DMS153 (cell line): ENCODE measurements around the gene EARS2.

Experiments used
- DNase-seq: peaks from one replicate; lab custom pipeline; 2025; lab: John Stamatoyannopoulos, UW

The EARS2 gene

DNA sequence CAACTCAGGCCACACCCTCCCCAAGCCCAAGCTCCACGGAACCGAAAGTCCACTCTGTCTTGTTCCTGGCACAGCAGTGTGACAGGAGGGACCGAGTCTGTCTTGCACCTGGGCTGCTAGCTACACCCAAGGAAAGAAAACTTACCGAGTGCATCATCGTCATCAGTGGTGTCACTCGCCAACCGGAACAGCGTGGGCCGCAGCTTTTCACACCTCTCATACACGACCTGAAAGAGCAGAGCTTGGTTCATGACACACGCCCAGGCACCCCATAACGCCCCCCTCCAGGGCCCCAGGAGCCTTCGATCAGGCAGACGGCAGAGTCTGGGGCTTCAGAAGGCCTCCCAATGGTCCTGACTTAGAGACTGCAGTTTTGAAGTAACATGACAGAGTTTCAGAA lies 74.4 kb downstream of the EARS2 start:
- DNase-seq = no peak

DNA sequence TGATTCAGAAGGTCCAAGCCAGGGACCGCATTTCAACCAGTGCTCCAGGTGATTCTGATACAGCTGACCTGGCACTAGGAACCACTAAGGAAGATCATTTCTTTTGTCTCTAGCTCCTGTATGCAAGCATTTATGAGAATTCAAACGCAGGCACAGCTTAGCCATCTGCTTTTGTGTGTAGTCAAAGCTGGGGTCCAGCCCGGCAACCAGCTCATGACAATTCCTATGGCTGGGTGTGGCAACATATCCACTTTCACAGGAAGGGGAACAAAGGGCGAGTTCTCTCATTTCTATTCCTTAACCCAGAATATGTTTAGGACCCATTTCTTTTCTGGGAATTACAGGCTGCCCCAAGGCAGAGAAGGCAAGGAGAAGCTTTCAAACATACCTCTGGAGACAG lies 76.9 kb downstream of the EARS2 start:
- DNase-seq = no peak

DNA sequence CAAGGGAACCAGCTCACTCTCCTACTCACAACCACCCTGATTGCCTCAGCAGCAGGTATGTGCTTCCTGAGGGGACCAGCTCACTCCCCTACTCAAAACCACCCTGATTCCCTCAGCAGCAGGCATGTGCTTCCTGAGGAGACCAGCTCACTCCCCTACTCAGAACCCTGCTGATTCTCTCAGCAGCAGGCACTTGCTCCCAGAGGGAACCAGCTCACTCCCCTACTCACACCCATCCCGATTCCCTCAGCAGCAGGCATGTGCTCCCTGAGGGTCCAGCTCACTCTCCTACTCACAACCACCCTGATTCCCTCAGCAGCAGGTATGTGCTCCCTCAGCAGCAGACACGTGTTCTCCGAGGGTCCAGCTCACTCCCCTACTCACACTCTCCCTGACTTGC lies 78.0 kb downstream of the EARS2 start:
- no peak for DNase-seq

DNA sequence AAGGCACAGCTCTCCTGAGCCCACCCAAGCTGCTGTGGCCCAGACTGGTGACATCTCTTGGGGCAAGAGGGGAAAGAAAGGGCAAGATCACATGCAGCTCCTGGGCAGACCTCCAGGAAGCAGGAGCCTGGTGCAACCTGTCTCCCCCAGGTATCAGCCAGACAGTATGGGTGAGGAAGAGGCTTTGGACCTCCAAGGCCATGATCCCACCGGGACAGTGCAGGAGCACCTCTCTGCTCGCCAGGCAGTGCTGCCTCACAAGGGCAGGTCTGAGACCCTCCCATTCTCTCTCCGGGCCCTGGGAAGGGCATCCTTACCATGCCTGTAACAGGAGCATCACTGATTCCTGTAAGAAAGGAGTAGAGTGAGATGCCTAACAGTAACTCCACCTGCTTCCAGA lies 78.6 kb downstream of the EARS2 start:
- no peak for DNase-seq

DNA sequence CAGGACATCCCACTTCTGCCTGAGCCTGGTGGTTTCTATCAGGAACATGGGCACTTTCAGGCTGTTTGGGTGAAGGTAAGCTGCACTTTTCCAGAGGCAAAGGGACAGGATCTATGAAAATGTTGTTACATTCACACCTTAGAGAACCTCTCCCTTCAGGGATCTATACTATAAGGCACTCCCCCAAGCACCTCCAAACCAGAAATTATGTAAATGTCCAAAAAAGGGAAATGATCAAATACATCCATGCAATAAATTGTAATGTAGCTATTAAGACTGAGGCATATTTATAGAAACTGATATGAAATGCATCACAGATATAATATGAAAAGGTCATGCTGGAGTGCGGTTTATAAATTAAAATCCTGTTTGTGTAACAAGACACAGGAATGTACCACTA lies 80.9 kb downstream of the EARS2 start:
- no peak for DNase-seq
